GM18951 (cell line): ENCODE measurements around the gene NOX3.
"Not testable (repeated sequence)": the region's sequence is repeated elsewhere in the genome, so short reads cannot be mapped to it uniquely, and the experiment has no call there.

Experiments used
- POLR2A ChIP-seq: IDR thresholded peaks from 4 replicates; pipeline ENCODE4 v1.6.1; 2011; ENCODE audit warnings: mild to moderate bottlenecking; ENCODE audit not compliant: insufficient read length, insufficient read depth; ENCODE audit errors: extremely low read depth
- in situ Hi-C: fragments of 300-500 bp; cut with MboI; formaldehyde crosslinking; loops from one replicate; pipeline ENCODE4 v1.12.0; 2022; ENCODE audit warnings: low sequenced_read_pairs, mixed read lengths, inconsistent platforms; ENCODE audit not compliant: unreplicated experiment

The NOX3 gene

DNA sequence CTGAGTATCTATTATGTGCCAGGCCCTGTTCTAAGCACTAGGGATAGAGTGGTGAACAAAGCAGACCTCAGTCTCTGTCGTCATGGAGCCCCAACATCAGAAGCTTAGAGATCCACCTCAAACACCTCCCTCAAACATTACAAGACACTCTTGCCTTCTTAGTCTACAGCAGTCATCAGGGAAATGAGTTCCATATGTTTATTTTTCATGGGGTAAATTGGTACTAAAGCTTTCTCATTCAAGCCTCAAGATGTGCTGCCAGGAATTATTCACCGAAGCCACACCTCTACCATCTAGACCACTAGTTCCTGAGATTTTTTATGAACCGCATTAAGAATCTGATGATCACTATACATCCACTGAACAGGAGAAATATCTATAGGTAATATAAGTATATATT lies 82.4 kb downstream of the NOX3 start:
- no peak for TF ChIP-seq POLR2A
- in situ Hi-C loops = no loop called here

DNA sequence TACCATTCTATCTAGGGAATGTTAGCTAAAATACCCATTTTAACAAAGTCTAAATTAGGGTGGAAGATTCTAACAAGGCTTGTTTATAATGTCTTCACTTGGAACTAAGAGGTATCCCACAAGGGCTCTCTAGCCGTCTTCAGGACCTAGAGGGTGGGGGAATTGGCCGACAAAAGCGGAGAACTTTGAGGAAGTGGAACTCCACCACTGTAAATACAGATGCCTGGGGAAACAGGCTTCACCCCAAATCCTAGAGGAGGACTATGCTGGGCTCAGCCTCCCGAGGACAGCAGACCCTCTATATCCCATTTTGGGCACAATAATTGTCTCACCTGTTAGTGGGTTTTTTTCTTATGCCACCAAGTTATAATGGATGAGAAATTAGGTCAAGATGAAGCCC lies 83.4 kb downstream of the NOX3 start:
- no peak for TF ChIP-seq POLR2A
- in situ Hi-C loops = no loop called here

DNA sequence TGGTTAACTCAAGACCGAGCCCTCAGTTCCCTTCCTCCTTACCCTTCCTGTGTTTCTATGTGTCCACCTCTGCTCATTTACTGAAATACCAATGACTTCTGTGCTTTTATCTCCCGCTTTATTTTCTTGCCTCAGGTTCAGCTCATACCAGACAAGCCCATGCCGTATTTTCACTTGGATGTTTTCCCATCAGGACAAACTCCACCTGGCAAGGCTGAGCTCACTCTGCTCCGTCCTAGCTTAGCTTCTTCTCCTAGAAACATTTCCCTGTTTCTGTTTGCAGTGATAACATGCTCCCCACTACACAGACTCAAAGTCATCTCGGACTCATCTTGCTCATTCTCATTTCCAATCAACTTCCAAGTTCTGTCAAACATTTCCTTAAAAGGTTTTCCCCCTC lies 84.4 kb downstream of the NOX3 start:
- in situ Hi-C loops = no loop called here
- TF ChIP-seq POLR2A = no peak

DNA sequence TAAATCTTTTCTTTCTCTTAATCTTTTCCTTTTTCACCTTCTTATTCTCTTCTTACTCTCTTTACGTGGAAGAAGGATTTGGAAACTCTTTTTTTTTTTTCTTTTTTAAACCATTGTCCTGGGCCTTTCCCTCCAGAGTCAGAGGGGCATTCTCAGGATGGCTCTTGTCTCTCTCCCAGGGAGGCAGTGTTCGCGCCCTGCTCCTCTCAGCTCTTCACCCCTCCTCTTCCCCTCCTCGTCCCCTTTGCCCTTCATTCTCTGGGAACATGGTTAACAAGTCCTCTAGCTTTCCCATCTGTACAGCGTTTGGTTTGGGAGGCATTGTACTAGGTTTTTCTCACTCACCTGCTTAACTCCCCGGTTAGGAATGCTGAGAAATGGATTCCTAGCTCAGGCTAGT lies 89.3 kb downstream of the NOX3 start:
- in situ Hi-C loops = no loop called here
- TF ChIP-seq POLR2A = no peak

DNA sequence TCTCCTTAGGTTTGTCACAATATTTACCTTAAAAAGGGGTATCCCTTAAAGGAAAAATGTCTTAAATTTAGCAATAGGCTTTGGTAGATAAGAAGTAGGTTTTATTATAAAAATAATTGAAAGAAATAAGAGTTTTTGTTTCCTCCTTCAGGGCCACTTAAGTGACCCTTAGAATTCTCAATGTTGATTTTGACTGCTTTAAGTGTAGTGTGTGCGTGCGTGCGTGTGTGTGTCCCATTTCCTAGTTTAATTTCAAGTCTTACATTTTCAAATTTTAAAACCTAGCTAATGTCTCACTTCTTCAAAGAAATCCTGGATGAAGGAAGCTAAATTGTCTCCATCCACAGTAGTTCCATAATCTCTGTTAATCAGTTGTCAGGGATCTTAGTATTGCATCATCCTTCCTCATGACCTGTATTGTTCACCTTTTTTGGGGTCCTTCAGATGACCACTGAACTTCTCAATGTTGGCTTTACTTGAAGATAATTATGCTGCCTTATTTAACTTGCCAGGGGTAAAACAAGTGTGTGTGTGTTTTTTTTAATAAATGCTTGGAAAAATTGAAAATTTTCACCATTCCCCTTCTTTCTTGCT lies 90.7 kb downstream of the NOX3 start:
- in situ Hi-C loops = no loop called here
- TF ChIP-seq POLR2A = no peak

DNA sequence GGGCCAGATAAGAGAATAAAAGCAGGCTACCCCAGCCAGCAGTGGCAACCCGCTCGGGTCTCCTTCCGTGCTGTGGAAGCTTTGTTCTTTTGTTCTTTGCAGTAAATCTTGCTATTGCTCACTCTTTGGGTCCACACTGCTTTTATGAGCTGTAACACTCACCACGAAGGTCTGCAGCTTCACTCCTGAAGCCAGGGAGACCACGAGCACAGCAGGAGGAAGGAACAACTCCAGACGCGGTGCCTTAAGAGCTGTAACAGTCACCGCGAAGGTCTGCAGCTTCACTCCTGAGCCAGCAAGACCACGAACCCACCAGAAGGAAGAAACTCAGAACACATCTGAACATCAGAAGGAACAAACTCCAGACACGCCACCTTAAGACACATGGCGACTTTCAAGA lies 91.6 kb downstream of the NOX3 start:
- in situ Hi-C loops = not testable (repeated sequence)

DNA sequence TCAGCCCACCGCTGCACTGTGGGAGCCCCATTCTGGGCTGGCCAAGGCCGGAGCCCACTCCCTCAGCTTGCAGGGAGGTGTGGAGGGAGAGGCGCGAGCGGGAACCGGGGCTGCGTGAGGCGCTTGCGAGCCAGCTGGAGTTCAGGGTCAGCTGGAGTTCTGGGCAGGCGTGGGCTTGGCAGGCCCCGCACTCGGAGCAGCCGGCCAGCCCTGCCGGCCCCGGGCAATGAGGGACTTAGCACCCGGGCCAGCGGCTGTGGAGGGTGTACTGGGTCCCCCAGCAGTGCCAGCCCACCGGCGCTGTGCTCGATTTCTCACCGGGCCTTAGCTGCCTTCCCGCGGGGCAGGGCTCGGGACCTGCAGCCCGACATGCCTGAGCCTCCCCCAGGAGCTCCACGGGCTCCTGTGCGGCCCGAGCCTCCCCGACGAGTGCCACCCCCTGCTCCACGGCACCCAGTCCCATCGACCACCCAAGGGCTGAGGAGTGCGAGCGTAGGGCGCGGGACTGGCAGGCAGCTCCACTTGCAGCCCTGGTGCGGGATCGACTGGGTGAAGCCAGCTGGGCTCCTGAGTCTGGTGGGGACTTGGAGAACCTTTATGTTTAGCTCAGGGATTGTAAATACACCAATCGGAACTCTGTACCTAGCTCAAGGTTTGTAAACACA lies 92.5 kb downstream of the NOX3 start:
- in situ Hi-C loops = not testable (repeated sequence)

DNA sequence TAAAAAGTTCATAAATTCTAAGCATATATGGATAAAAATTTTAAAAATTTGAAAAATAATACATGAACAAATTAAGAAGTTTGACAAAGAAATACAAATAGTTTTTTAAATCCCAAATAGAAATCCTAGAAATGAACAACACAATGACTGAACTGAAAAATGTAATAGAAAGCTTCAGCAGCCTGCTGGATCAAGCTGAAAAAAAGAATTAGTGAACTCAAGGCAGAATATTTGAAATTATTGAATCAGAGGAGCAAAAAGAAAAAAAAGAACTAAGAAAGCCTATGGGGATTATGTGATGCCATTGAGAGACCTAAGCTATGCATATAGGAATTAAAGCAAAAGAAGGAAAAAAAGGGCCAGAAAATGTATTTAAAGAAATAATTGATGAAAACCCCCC lies 101.5 kb downstream of the NOX3 start:
- no peak for TF ChIP-seq POLR2A
- in situ Hi-C loops = no loop called here

DNA sequence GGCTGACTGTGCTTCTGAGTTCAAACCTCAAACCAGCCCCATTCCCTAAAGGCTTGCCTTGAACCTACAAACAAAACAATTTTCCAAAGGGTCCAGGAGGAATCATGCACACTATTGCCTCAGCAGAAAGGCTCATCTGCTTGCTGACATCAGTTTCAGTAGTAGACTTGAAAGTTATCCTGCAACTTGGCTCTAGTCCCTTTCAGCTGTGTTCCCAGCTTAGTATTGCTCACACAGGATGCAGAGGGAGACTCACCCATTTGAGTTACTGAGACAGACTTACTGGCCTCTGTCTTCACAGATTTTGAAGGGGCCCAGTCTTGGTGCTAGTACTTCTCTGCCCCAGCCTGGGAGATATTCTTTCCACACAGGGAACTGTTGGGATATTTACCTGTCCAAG lies 102.8 kb downstream of the NOX3 start:
- in situ Hi-C loops = no loop called here
- no peak for TF ChIP-seq POLR2A

DNA sequence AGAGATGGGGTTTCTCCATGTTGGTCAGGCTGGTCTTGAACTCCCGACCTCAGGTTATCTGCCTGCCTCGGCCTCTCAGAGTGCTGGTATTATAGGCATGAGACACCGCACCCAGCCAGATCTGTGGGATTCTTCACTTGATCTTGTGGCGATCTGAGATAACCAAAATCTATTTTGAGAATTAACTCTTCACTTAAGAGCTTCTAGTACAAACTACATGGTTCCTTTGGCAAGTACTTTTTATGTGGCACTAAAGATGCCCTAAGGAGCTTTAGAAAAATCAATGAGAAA lies 103.6 kb downstream of the NOX3 start:
- no peak for TF ChIP-seq POLR2A
- in situ Hi-C loops = no loop called here

DNA sequence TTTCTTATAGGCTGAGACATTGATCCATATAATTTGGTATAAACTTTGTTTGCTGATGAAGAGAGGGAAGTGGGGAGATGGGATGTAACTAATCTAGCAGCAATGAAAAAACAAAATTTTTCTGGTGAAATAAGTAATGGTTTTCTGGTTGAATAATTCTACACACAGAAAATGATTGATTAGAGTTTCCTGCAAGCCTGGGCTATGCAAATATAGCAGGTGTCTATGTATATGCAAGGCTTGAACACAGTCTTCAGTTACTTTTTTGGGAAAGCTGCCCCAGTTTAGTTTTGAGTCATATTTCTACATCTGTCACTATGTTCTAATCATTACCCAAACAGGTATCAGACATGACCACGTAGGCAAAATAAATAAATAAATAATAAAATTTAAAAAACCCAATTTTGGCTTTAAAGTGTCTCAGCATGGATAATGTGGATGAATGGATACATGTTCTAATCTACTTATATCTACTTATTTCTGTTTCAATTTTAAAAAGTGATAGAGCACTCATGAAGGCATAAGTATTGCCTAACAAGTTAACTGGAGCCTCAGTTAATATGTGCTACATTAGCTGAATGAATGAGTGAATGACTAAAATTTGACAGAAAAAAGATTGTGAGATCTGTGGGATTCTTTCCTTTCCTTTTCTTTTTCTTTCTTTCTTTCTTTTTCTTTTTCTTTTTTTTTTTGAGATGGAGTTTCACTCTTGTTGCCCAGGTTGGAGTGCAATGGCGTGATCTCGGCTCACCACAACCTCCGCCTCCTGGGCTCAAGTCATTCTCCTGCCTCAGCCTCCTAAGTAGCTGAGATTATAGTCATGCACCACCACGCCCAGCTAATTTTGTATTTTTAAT lies 104.1 kb downstream of the NOX3 start:
- in situ Hi-C loops = no loop called here
- TF ChIP-seq POLR2A = no peak

DNA sequence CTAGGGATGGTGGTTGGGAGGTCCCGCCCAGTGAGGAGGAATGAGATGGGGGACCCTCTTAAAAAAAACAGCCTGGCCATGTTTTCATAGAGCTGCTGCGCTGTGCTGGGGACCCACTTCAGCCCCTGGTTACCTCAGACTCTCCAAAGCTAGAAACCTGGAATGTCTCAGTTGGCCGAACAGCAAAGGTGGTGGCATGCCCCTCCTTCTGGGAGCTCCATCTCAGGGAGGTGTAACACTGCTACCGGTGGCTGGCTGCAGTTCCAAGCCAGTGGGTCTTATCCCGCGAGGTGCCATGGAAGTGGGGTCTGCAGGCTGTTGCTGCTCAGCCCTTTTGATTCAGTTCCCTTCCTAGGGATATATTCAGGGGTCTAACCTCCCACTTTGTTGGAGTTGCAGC lies 105.7 kb downstream of the NOX3 start:
- in situ Hi-C loops = loop anchor here (25.0 kb wide), 3 partner anchors 537 to 1212 kb away; no protein-coding TSS in a partner anchor
- no peak for TF ChIP-seq POLR2A

DNA sequence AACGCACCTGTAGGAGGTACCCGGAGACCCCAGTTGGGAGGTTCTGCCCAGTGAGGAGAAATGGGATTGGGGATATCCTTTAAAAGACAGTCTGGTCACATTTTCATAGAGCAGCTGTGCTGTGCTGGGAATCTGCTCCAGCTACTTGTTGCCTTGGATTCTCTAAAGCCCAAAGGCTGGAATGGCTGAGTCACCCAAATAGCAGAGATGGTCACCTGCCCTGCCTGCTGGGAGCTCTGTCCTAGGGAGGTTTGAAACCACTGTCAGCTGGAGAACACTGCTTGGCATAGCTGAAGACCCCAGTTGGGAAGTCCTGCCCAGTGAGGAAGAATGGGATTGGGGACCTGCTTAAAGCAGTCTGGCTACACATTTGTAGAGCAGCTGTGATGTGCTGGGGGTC lies 106.5 kb downstream of the NOX3 start:
- in situ Hi-C loops = loop anchor here (25.0 kb wide), 3 partner anchors 538 to 1213 kb away; no protein-coding TSS in a partner anchor
- TF ChIP-seq POLR2A = no peak

DNA sequence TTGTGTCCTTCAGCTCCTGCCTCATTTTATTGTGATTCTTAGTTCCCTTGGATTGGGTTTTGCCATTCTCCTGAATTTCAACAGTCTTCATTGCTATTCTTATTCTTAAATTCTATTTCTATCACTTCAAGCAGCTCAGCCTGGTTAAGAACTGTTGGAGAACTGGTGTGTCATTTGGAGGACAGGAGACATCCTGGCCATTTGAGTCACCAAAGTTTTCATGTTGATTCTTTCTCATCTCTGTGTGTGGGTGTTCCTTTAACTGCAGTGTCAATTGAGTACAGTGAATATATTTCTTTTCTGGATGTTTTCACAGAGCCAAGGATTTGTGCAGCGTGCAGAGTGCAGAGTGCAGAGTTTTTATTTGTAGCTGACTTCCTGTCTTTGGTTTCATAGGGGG lies 107.8 kb downstream of the NOX3 start:
- no peak for TF ChIP-seq POLR2A
- in situ Hi-C loops = loop anchor here (25.0 kb wide), 3 partner anchors 540 to 1215 kb away; no protein-coding TSS in a partner anchor

DNA sequence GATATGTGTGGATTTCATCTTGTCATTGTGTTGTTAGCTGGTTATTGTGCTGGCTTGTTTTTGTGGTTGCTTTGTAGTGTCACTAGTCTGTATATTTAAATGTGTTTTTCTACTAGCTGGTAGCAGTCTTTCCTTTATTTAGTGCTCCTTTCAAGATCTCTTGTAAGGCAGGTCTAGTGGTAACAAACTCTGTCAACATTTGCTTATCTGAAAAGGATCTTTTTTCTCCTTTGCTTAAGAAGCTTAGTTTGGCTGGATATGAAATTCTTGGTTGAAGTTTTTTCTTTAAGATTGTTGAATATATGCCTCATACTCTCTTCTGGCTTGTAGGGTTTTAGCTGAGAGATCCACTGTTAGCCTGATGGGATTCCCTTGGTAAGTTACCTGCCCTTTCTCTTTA lies 108.7 kb downstream of the NOX3 start:
- TF ChIP-seq POLR2A = no peak
- in situ Hi-C loops = loop anchor here (25.0 kb wide), 3 partner anchors 540 to 1215 kb away; no protein-coding TSS in a partner anchor
